Retinal pigment epithelial cell (primary cell): Measurements from ENCODE around the gene WFIKKN2.

Source experiments
- DNase-seq: peaks from one replicate; pipeline ENCODE4 v3.0.0-alpha.2; 2010; ENCODE audit warnings: low read depth
- H3K4me3 ChIP-seq: 2 replicates; pipeline ENCODE4 v1.5.1; 2011; ENCODE audit warnings: mild to moderate bottlenecking, low read length, control low read depth, moderate library complexity
- TF ChIP-seq, protein P1 (sequence below): conservative IDR thresholded peaks from 2 replicates; pipeline ENCODE4 v1.5.1; 2011; ENCODE audit warnings: low read depth, low read length, control low read depth, inconsistent platforms

WFIKKN2 gene

DNA sequence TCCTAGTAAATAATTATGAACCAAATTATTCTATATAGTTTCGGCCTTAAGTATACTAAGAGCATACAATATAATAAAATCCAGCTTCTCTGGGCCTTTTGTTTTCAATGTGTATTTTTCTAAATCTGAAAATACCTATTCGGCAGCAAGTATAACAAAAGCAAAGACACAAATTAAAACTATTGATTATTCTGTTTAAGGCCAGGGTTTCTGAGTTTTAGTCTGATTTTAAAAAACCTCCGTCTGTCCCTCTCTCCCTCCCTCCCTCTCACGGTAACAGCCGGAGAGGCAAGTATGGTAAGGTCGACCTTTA, 29.3 kb downstream of the WFIKKN2 start:
- TF ChIP-seq, protein P1, sequence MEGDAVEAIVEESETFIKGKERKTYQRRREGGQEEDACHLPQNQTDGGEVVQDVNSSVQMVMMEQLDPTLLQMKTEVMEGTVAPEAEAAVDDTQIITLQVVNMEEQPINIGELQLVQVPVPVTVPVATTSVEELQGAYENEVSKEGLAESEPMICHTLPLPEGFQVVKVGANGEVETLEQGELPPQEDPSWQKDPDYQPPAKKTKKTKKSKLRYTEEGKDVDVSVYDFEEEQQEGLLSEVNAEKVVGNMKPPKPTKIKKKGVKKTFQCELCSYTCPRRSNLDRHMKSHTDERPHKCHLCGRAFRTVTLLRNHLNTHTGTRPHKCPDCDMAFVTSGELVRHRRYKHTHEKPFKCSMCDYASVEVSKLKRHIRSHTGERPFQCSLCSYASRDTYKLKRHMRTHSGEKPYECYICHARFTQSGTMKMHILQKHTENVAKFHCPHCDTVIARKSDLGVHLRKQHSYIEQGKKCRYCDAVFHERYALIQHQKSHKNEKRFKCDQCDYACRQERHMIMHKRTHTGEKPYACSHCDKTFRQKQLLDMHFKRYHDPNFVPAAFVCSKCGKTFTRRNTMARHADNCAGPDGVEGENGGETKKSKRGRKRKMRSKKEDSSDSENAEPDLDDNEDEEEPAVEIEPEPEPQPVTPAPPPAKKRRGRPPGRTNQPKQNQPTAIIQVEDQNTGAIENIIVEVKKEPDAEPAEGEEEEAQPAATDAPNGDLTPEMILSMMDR, result no peak
- peak overlapping the region; percentile 71 for H3K4me3 ChIP-seq
- no peak for DNase-seq

DNA sequence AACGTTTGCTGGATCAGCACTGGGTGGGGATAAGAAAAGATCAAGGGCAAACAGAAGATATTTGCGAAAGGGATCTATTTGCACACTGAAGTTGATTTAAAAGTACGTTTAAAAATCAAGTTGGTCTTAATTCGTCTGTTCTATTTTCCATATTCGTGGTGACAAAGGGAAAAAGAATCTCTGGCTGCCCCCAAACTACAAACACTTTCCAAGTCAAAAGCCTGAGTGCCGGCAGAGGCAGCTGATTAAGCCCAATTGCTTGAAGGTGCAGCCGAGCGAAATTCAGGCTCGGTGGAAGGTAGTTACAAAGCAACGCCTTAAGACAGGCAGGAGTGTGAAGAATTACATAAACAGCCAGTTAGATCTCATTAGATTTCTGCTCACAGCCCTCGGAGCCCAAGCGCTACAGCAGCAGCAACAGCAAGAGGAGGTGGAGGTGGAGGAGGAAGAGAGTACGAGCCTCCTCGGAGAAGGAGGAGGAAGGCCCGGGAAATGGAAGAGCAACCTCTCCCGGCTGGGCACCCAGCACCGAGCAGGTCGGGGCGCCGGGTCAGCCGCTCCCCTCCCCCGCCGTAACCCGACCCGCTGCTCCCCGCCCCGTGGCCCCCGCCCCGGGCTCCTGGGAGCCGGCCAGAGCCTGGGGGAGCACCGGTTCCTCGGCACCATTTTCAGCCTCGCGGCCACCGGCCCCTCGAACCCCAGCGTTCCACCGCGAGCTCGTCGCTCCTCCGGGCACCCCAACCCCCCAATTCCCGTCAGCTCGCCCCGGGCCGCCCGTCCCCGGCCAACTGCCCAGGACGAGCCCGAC, 29.9 kb downstream of the WFIKKN2 start:
- no peak for DNase-seq
- peak overlapping the region; percentile 71 for H3K4me3 ChIP-seq
- TF ChIP-seq, protein P1, result no peak

DNA sequence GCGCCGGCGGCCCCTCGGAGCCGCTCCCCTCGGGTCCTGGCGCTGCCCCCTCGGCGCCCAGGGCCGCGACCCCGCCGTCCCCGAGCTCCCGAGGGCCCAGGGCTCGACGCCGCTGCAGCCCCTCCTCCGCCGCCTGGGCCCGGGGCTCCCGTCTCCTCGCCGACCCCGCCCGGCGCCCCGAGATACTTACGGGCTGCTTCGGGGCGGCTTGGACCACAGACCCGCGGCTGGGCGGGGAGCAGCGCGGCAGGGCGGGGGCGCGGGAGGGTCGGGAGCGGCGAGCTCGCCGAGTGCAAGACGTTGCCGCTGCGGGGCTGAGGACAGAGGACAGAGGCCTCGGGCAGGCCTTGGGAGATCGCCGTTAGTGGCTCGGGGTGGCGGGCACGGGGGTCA, 30.5 kb downstream of the WFIKKN2 start:
- H3K4me3 ChIP-seq, result peak overlapping the region; percentile 71
- no peak for DNase-seq
- TF ChIP-seq, protein P1, result no peak

DNA sequence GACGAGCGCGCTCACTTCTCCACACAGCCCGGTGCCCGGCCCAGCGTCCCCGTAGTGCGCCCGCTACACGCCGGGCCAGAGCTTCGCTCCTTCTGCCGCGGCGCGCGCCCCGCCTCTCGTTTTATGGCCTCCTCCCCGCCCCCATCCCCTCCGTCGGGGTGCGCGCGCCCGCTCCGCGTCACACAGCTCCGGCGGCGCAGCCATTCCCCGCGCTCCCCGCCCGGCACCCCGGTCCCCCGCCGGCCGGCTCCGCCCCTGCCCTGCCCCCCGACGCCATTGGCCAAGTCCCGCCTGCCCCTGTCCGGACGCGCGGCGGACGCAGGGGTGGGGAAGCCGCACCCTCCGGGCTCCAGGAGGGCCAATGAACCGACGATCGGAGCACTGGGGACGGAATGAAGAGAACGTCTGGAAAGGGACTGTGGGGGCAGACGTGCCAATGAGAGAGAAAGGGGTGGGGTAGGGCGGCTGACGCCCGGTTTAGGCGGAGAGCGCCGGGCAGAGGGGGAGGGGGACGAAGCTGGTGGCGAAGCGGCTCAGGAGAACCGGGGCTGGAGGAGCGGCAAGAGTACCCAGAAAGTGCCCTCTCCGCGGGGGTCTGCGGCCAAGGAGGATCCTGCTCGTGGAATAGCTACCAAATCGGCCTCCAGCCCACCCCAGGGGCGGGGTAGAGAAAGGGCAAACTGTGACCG, 31.0 kb downstream of the WFIKKN2 start, which contains the start of gene TOB1:
Gene TOB1, minus strand, starts transcription at position 94 of the 689 bp plus-strand sequence. CDS start 2,337 bp downstream, outside the sequence.
- H3K4me3 ChIP-seq, result peak within 1 kb of the TSS; percentile 72
- TF ChIP-seq, protein P1, result no peak
- DNase-seq, result peak; percentile 93

DNA sequence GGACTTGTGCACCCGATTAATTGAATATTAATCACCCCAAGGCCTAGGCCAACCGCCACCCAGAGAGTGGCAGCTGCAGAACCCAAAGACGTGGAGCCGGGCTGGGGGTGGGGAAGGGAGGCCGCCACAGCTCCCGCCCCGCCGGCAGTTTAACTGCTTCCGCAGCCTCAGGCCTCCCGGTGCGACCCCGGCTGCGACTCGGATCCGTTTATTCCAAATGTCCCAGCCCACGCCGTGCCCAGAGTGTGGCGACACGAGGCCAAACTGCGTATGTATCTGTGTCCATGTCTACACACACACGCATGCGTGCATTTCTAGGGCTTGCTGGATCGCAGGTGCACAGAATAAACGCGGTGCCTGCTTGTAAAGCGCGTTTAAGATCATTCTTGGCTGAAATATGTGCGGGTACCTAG, 31.6 kb downstream of the WFIKKN2 start:
- DNase-seq, result no peak
- peak overlapping the region; percentile 72 for H3K4me3 ChIP-seq
- TF ChIP-seq, protein P1, result no peak

DNA sequence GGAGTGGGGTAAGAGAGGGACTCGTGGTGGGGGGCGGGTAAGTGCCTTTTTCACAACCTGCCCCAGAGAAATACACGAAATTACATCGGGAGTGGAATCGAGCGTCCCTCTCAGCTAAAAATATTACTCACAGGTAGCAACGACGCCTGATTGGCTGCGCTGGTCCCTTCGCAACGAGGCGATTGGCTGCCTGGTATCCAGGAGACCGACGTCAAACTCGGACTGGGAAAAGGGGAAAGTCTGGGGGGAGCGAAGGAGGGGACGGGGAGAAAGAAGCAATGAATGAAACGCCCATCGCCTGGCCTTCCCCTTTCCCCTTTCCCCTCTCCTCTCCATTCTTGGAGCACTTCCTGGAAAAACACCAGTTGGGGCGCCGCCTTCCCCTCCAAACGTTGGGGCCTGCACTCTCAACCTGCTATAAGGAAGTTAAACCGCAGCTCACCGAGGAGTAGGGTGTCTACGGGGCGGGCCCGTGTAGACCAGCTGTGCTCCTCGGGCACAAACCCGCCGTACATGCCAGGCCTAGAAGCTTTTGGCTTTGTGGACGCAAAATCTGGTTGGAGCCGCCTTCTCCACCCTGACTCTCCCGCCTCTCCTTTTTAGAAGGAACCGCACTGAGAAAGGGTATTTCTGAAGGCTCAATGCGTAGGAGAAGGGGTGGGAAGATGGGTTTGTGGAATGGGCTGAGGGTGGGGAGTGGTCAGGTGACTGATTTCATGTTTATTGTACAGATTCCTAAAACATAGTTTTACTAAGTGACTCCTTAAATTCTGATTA, 32.2 kb downstream of the WFIKKN2 start:
- DNase-seq, result peak; percentile 95
- H3K4me3 ChIP-seq, result peak overlapping the region; percentile 72
- TF ChIP-seq, protein P1, result no peak
